WTC11 (cell line): ENCODE data around the gene GPR132. TPM values are rescaled to one million over a fixed set of nuclear protein-coding genes. Genes with fewer than 3 reads are reported as not detected.

Experiments
- ATAC-seq: fragments of 200-7000 bp; cut with Tn5 transposase; 2 replicates; pipeline ENCODE4 v1.10.0; 2021; ENCODE audit warnings: mild to moderate bottlenecking, moderate library complexity
- CTCF ChIA-PET: fragments of 300-600 bp; sonication (Branson Sonifier 250); formaldehyde crosslinking; loops from one replicate; lab custom pipeline; 2021; ENCODE audit warnings: antibody characterized with exemption; lab: Charles Lee
- POLR2A ChIA-PET: fragments of 350-600 bp; sonication (Branson Sonifier 250); formaldehyde crosslinking; loops from one replicate; lab custom pipeline; 2021; ENCODE audit warnings: antibody characterized with exemption; lab: Charles Lee
- DNase-seq: peaks from one replicate; pipeline ENCODE4 v3.0.0; 2021; ENCODE audit warnings: low spot score
- H3K27ac Mint-ChIP-seq: 2 replicates; pipeline ENCODE4 v1.8.0; 2021; ENCODE audit warnings: mixed read lengths
- H3K27me3 Mint-ChIP-seq: 2 replicates; pipeline ENCODE4 v1.8.0; 2021; ENCODE audit warnings: low read depth, mild to moderate bottlenecking, moderate library complexity, mixed read lengths
- H3K36me3 Mint-ChIP-seq: 2 replicates; pipeline ENCODE4 v1.8.0; 2021; ENCODE audit warnings: mixed read lengths
- H3K4me1 Mint-ChIP-seq: 2 replicates; pipeline ENCODE4 v1.8.0; 2022; ENCODE audit warnings: mixed read lengths
- H3K4me3 Mint-ChIP-seq: 2 replicates; pipeline ENCODE4 v1.8.0; 2021; ENCODE audit warnings: mild to moderate bottlenecking, moderate library complexity, mixed read lengths
- H3K9me3 Mint-ChIP-seq: 2 replicates; pipeline ENCODE4 v1.8.0; 2021; ENCODE audit warnings: mixed read lengths
- ATF3 ChIP-seq: sonication (generic); formaldehyde crosslinking; conservative IDR thresholded peaks from 2 replicates; pipeline ENCODE4 v1.8.1; 2022; ENCODE audit warnings: mild to moderate bottlenecking, missing genetic modification reagents
- CREB1 ChIP-seq: sonication (generic); formaldehyde crosslinking; IDR thresholded peaks from 2 replicates; pipeline ENCODE4 v1.8.0; 2023; ENCODE audit warnings: mild to moderate bottlenecking, missing genetic modification reagents
- CREM ChIP-seq: sonication (generic); formaldehyde crosslinking; IDR thresholded peaks from 2 replicates; pipeline ENCODE4 v1.8.1; 2022; ENCODE audit warnings: mild to moderate bottlenecking, missing genetic modification reagents, moderate library complexity
- E2F4 ChIP-seq: sonication (generic); formaldehyde crosslinking; IDR thresholded peaks from 2 replicates; pipeline ENCODE4 v1.8.1; 2022; ENCODE audit warnings: low read depth, mild to moderate bottlenecking, moderate library complexity, missing genetic modification reagents, borderline replicate concordance
- EMX1 ChIP-seq: fragments of 250-450 bp; sonication (Bioruptor Pico); IDR thresholded peaks from 2 replicates; pipeline ENCODE4 v1.8.0; 2021; ENCODE audit warnings: mild to moderate bottlenecking
- ESRRA ChIP-seq: sonication (generic); formaldehyde crosslinking; IDR thresholded peaks from 2 replicates; pipeline ENCODE4 v1.8.1; 2022; ENCODE audit warnings: mild to moderate bottlenecking, missing genetic modification reagents, borderline replicate concordance
- FOXK1 ChIP-seq: sonication (generic); formaldehyde crosslinking; IDR thresholded peaks from 2 replicates; pipeline ENCODE4 v1.8.0; 2022; ENCODE audit warnings: mild to moderate bottlenecking, moderate library complexity, missing genetic modification reagents
- IRF2 ChIP-seq: sonication (generic); formaldehyde crosslinking; IDR thresholded peaks from 2 replicates; pipeline ENCODE4 v1.8.0; 2022; ENCODE audit warnings: low read depth, missing genetic modification reagents, borderline replicate concordance
- KAT7 ChIP-seq: sonication (generic); formaldehyde crosslinking; IDR thresholded peaks from 2 replicates; pipeline ENCODE4 v1.8.1; 2023; ENCODE audit warnings: missing genetic modification reagents, mild to moderate bottlenecking, borderline replicate concordance
- MAX ChIP-seq: sonication (generic); formaldehyde crosslinking; IDR thresholded peaks from 2 replicates; pipeline ENCODE4 v1.8.0; 2022; ENCODE audit warnings: mild to moderate bottlenecking, missing genetic modification reagents
- NFYB ChIP-seq: sonication (generic); formaldehyde crosslinking; conservative IDR thresholded peaks from 2 replicates; pipeline ENCODE4 v1.8.0; 2022; ENCODE audit warnings: low read depth, missing genetic modification reagents
- NR1H2 ChIP-seq: sonication (generic); formaldehyde crosslinking; IDR thresholded peaks from 2 replicates; pipeline ENCODE4 v1.9.0; 2021; ENCODE audit warnings: mild to moderate bottlenecking, moderate library complexity, missing genetic modification reagents
- NR2C2 ChIP-seq: sonication (generic); formaldehyde crosslinking; IDR thresholded peaks from 2 replicates; pipeline ENCODE4 v1.8.0; 2022; ENCODE audit warnings: mild to moderate bottlenecking, missing genetic modification reagents
- PRRX2 ChIP-seq: fragments of 250-450 bp; sonication (Bioruptor Pico); IDR thresholded peaks from 2 replicates; pipeline ENCODE4 v1.8.0; 2021; ENCODE audit warnings: mild to moderate bottlenecking
- RORB ChIP-seq: fragments of 250-450 bp; sonication (Bioruptor Pico); IDR thresholded peaks from 2 replicates; pipeline ENCODE4 v1.9.0; 2021; ENCODE audit warnings: mild to moderate bottlenecking
- ZBTB43 ChIP-seq: sonication (generic); formaldehyde crosslinking; IDR thresholded peaks from 2 replicates; pipeline ENCODE4 v1.8.1; 2023; ENCODE audit warnings: mild to moderate bottlenecking, missing genetic modification reagents
- ZNF121 ChIP-seq: sonication (generic); formaldehyde crosslinking; IDR thresholded peaks from 2 replicates; pipeline ENCODE4 v1.8.0; 2023; ENCODE audit warnings: missing genetic modification reagents
- ZNF281 ChIP-seq: sonication (generic); formaldehyde crosslinking; IDR thresholded peaks from 2 replicates; pipeline ENCODE4 v1.8.0; 2023; ENCODE audit warnings: mild to moderate bottlenecking, missing genetic modification reagents
- ZNF396 ChIP-seq: fragments of 250-450 bp; sonication (Bioruptor Pico); IDR thresholded peaks from 2 replicates; pipeline ENCODE4 v1.8.0; 2021; ENCODE audit warnings: mild to moderate bottlenecking, moderate library complexity, borderline replicate concordance
- ZNF423 ChIP-seq: fragments of 250-450 bp; sonication (Bioruptor Pico); IDR thresholded peaks from 2 replicates; pipeline ENCODE4 v2.1.2; 2022; ENCODE audit warnings: mild to moderate bottlenecking, moderate library complexity
- total RNA-seq: library from RNA; stranded (reverse); gene quantifications from 3 replicates; pipeline ENCODE4 v1.2.3, GENCODE V29; 2021

The GPR132 gene
- total RNA-seq, 1 experiment from 2014 or later, result 0.13 TPM

- Mint-ChIP-seq H3K4me3 (no peak overlapping the region), H3K36me3 (no peaks in the 10 kb centered on the region), H3K27ac (no peak overlapping the region), H3K27me3 (peaks cover 23% of the 10 kb centered on the region), H3K9me3 (no peaks in the 10 kb centered on the region), H3K4me1 (no peaks in the 10 kb centered on the region)
- CTCF ChIA-PET, result interaction anchor here (0.8 to 3.7 kb wide), 6 partner anchors 26 to 220 kb away, joined by 3 to 56 read pairs (median 19); partner anchors contain the start of genes CDCA4 and CLBA1
- TF ChIP-seq PRRX2 (CRISPR knock-in tag) (no peak), CREM (CRISPR knock-in tag) (no peak), ESRRA (CRISPR knock-in tag) (no peak), NR1H2 (CRISPR knock-in tag) (no peak)
- POLR2A ChIA-PET, result interaction anchor here (0.8 kb wide), 1 partner anchor 32 kb away, joined by 3 read pairs; no protein-coding TSS in a partner anchor
- ATAC-seq, result no peak
- no peak for DNase-seq
These were observed 17.8 kb downstream of the GPR132 start for GRCh38 chr14:105047283-105048016.

- Mint-ChIP-seq H3K9me3 (no peaks in the 10 kb centered on the region), H3K27me3 (peaks cover 23% of the 10 kb centered on the region)
- POLR2A ChIA-PET, result no interaction called here
- TF ChIP-seq MAX (CRISPR knock-in tag) (no peak), ZBTB43 (CRISPR knock-in tag) (no peak), ZNF281 (CRISPR knock-in tag) (no peak), ZNF423 (CRISPR knock-in tag) (no peak), NFYB (CRISPR knock-in tag) (no peak), ZNF396 (no peak), RORB (CRISPR knock-in tag) (no peak), ZNF121 (no peak), E2F4 (CRISPR knock-in tag) (no peak), FOXK1 (CRISPR knock-in tag) (no peak), KAT7 (CRISPR knock-in tag) (no peak), IRF2 (CRISPR knock-in tag) (no peak), EMX1 (CRISPR knock-in tag) (no peak), CREB1 (CRISPR knock-in tag) (no peak), NR2C2 (CRISPR knock-in tag) (no peak), ATF3 (CRISPR knock-in tag) (no peak)
- TF ChIP-seq, all 79 proteins: peak for 0
- no peak overlapping the region for H3K4me3 Mint-ChIP-seq
- CTCF ChIA-PET, result interaction anchor here (0.9 to 5.1 kb wide), 18 partner anchors 8 to 220 kb away, joined by 3 to 56 read pairs (median 8); partner anchors contain the start of genes CDCA4 and CLBA1
- DNase-seq (no peak), ATAC-seq (no peak)
- H3K4me1 Mint-ChIP-seq, result no peaks in the 10 kb centered on the region
- H3K36me3 Mint-ChIP-seq, result no peaks in the 10 kb centered on the region
- no peak overlapping the region for H3K27ac Mint-ChIP-seq
These were observed 18.3 kb downstream of the GPR132 start for GRCh38 chr14:105046891-105047282.
